HCT116 (cell line): Measurements from ENCODE around the gene AK5. TPM values are rescaled to one million over a fixed set of nuclear protein-coding genes. Genes with fewer than 3 reads are reported as not detected.

Source experiments
- ATAC-seq: fragments of 200-7000 bp; cut with Tn5 transposase; 2 replicates; pipeline ENCODE4 v1.9.1; 2020; ENCODE audit warnings: mild to moderate bottlenecking, moderate library complexity
- BruUV-seq: library from RNA; stranded (reverse); fragments of 400-500 nt; replicated peaks from 2 replicates; lab custom pipeline; 2021; lab: Mats Ljungman, UMichigan
- CTCF ChIA-PET: fragments of 300-600 bp; sonication (Branson Sonifier 250); formaldehyde crosslinking; loops from one replicate; lab custom pipeline; 2021; ENCODE audit warnings: antibody characterized with exemption; lab: Charles Lee
- POLR2A ChIA-PET: fragments of 300-600, 350-600 bp; sonication (Branson Sonifier 250); formaldehyde crosslinking; loops from one replicate; lab custom pipeline; 2021; ENCODE audit warnings: antibody characterized with exemption; lab: Charles Lee
- RAD21 ChIA-PET, 2 experiments: fragments of 300-600 bp; sonication (Branson Sonifier 250); formaldehyde crosslinking; loops; one replicate each; lab custom pipeline; 2023; ENCODE audit warnings: low total read pairs in 2 of 2; ENCODE audit not compliant: uncharacterized antibody in 2 of 2, unreplicated experiment in 2 of 2, low non-redundant PET in 1 of 2; lab: Charles Lee
- DNase-seq: peaks from one replicate; pipeline ENCODE4 v3.0.0-alpha.2; 2010; ENCODE audit warnings: low read depth, low spot score
- H2AFZ ChIP-seq: fragments of 200-600 bp; shearing (Covaris generic), sonication (generic); 2 replicates; pipeline ENCODE4 v1.6.1; 2017; ENCODE audit warnings: low read depth, mixed run types, mixed read lengths, antibody characterized with exemption, low read length; ENCODE audit not compliant: poor library complexity, severe bottlenecking
- H3K27ac ChIP-seq: 2 replicates; pipeline ENCODE4 v1.5.1; 2012; ENCODE audit warnings: low read depth, low read length
- H3K27me3 ChIP-seq: fragments of 200-600 bp; sonication (generic); 2 replicates; pipeline ENCODE4 v1.6.1; 2016; ENCODE audit warnings: mixed run types, low read length, mixed read lengths; ENCODE audit not compliant: insufficient read depth
- H3K36me3 ChIP-seq, 2 experiments: fragments of 200-500 bp in 1 of 2; fragments of 200-600 bp in 1 of 2; sonication (Bioruptor generic) in 1 of 2; sonication (generic) in 1 of 2; 2 replicates each; pipeline versions ENCODE4 v1.5.1 to v1.6.1; 2014 to 2016; ENCODE audit warnings: low read length in 2 of 2, inconsistent platforms in 1 of 2, mixed read lengths in 1 of 2, mixed run types in 1 of 2; ENCODE audit not compliant: insufficient read depth in 2 of 2, control insufficient read depth in 1 of 2
- H3K4me1 ChIP-seq, 2 experiments: fragments of 200-600 bp in 1 of 2; sonication (generic) in 1 of 2; 2 replicates each; pipeline versions ENCODE4 v1.5.1 to v1.6.1; 2012 to 2017; ENCODE audit warnings: low read length in 2 of 2, inconsistent platforms in 1 of 2, mild to moderate bottlenecking in 1 of 2, mixed read lengths in 1 of 2, mixed run types in 1 of 2, moderate library complexity in 1 of 2; ENCODE audit not compliant: insufficient read depth in 2 of 2, control insufficient read depth in 1 of 2
- H3K4me2 ChIP-seq: fragments of 200-600 bp; sonication (generic); 2 replicates; pipeline ENCODE4 v1.6.1; 2017; ENCODE audit warnings: mixed run types, low read length, mixed read lengths
- H3K4me3 ChIP-seq, 2 experiments: fragments of 200-600 bp in 1 of 2; sonication (generic) in 1 of 2; replicated peaks in 1 of 2; 2 replicates each; pipeline ENCODE4 v1.5.1; 2011 to 2016; ENCODE audit warnings: low read length in 2 of 2, control low read depth in 1 of 2, low read depth in 1 of 2, mild to moderate bottlenecking in 1 of 2, mixed read lengths in 1 of 2, mixed run types in 1 of 2
- H3K79me2 ChIP-seq: fragments of 200-600 bp; sonication (generic); 2 replicates; pipeline ENCODE4 v1.6.1; 2017; ENCODE audit warnings: mild to moderate bottlenecking, mixed run types, low read length, moderate library complexity, mixed read lengths; ENCODE audit not compliant: insufficient read depth
- H3K9ac ChIP-seq: fragments of 200-600 bp; sonication (generic); 2 replicates; pipeline ENCODE4 v1.6.1; 2016; ENCODE audit warnings: low read length, mixed read lengths
- H3K9me2 ChIP-seq: fragments of 200-600 bp; sonication (generic), shearing (Covaris generic); 2 replicates; pipeline ENCODE4 v1.6.1; 2017; ENCODE audit warnings: mixed run types, mild to moderate bottlenecking, moderate library complexity; ENCODE audit not compliant: insufficient read depth
- H3K9me3 ChIP-seq, 2 experiments: fragments of 200-500 bp in 1 of 2; fragments of 200-600 bp in 1 of 2; sonication (Bioruptor generic) in 1 of 2; sonication (generic) in 1 of 2; 2 replicates each; pipeline ENCODE4 v1.6.1; 2014 to 2017; ENCODE audit warnings: low read length in 2 of 2, mixed read lengths in 2 of 2, inconsistent platforms in 1 of 2, low read depth in 1 of 2, mild to moderate bottlenecking in 1 of 2, mixed run types in 1 of 2, moderate library complexity in 1 of 2; ENCODE audit not compliant: control insufficient read depth in 1 of 2, insufficient read depth in 1 of 2
- H4K20me1 ChIP-seq: fragments of 200-600 bp; sonication (generic), shearing (Covaris generic); 2 replicates; pipeline ENCODE4 v1.6.1; 2017; ENCODE audit warnings: mixed run types, mild to moderate bottlenecking, moderate library complexity; ENCODE audit not compliant: insufficient read depth
- CBX3 ChIP-seq: IDR thresholded peaks from 2 replicates; pipeline ENCODE4 v1.6.1; 2012; ENCODE audit warnings: low read depth
- ELF1 ChIP-seq: IDR thresholded peaks from 2 replicates; pipeline ENCODE4 v1.6.1; 2012; ENCODE audit warnings: low read depth, borderline replicate concordance
- FOSL1 ChIP-seq: IDR thresholded peaks from 2 replicates; pipeline ENCODE4 v1.6.1; 2012; ENCODE audit warnings: low read depth
- RAD21 ChIP-seq: IDR thresholded peaks from 2 replicates; pipeline ENCODE4 v1.6.1; 2012; ENCODE audit warnings: low read depth, mild to moderate bottlenecking
- SIN3A ChIP-seq: IDR thresholded peaks from 2 replicates; pipeline ENCODE4 v1.6.1; 2012; ENCODE audit warnings: low read depth
- SRF ChIP-seq: IDR thresholded peaks from 2 replicates; pipeline ENCODE4 v1.6.1; 2012; ENCODE audit warnings: low read depth
- ZNF274 ChIP-seq: fragments of 200-500 bp; sonication (Bioruptor generic); IDR thresholded peaks from 2 replicates; pipeline ENCODE4 v1.6.1; 2014; ENCODE audit warnings: mild to moderate bottlenecking, low read depth, low read length, inconsistent platforms
- intact Hi-C: fragments of 100-400 bp; cut with micrococcal nuclease; formaldehyde crosslinking; loops from 2 replicates; pipeline ENCODE4 v1.10.0; 2022
- total RNA-seq: library from RNA; stranded (reverse); gene quantifications from one replicate; pipeline ENCODE4 v1.2.1, GENCODE V29; 2021; ENCODE audit not compliant: unreplicated experiment

Gene AK5
- total RNA-seq, 1 experiment from 2014 or later = 0.22 TPM

- Histone ChIP-seq H3K9me3 (no peaks in the 10 kb centered on the region), H3K36me3 (no peaks in the 10 kb centered on the region), H3K9ac (no peak overlapping the region), H3K27ac (no peak overlapping the region), H3K4me1 (no peaks in the 10 kb centered on the region), H3K4me3 (no peak overlapping the region), H3K9me2 (no peaks in the 10 kb centered on the region), H3K79me2 (no peaks in the 10 kb centered on the region), H2AFZ (no peak overlapping the region), H3K27me3 (no peaks in the 10 kb centered on the region), H3K4me2 (no peak overlapping the region), H4K20me1 (no peaks in the 10 kb centered on the region)
- no TSS peak for BruUV-seq
- CTCF ChIA-PET = interaction anchor here (0.8 kb wide), 1 partner anchor 11 kb away, joined by 3 read pairs; no protein-coding TSS in a partner anchor
- intact Hi-C loops = no loop called here
- RAD21 ChIA-PET = no interaction called here
- TF ChIP-seq SIN3A (no peak), ZNF274 (no peak), ELF1 (no peak), FOSL1 (no peak), SRF (no peak)
- POLR2A ChIA-PET = no interaction called here
- ATAC-seq (no peak), DNase-seq (no peak)
Measured at GRCh38 chr1:77303387-77303786, 21.6 kb downstream of the AK5 start.

DNA sequence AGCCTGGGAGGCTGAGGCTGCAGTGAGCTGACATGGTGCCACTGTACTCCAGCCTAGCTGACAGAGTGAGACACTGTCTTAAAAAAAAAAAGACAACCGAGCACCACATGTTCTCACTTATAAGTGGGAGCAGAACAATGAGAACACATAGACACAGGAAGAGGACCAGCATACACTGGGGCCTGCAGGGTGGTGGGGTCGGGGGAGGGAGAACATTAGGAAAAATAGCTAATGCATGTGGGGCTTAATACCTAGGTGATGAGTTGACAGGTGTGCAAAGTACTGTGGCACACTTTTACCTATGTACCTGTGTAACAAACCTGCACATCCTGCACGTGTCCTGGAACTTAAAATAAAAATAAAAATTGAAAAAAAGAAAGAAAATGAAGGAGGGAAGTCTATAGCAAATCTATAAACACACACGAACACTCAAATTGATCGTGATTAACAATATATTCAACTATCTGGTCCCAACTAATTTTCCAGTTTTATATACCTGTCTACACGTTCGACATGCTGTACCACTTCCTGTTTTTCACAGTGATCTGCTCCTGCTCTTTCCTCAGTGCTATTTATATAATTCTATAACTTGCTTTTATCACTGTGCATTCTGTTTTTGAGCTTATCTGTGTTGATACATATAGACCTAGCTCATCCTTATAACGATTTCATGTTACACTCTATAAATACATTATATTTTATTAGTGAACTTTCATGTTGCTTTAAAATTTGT lies 27.2 kb downstream of the AK5 start:
- no peaks in the 10 kb centered on the region for H3K27me3 ChIP-seq

More for the DNA sequence above, 27.2 kb downstream of the AK5 start:
- ATAC-seq = no peak
- no TSS peak for BruUV-seq
- RAD21 ChIA-PET = no interaction called here
- intact Hi-C loops = no loop called here
- H3K4me1 ChIP-seq = peaks cover 0 to 6% of the 10 kb centered on the region in 2 experiments; a peak in 1 of 4 replicates
- no peak for DNase-seq
- no peak overlapping the region for H3K4me3 ChIP-seq
- no peak overlapping the region for H3K4me2 ChIP-seq
- no peaks in the 10 kb centered on the region for H3K9me3 ChIP-seq
- H3K27ac ChIP-seq = no peak overlapping the region
- POLR2A ChIA-PET = no interaction called here
- no peaks in the 10 kb centered on the region for H3K36me3 ChIP-seq
- H3K9me2 ChIP-seq = no peaks in the 10 kb centered on the region
- no peak overlapping the region for H3K9ac ChIP-seq
- H4K20me1 ChIP-seq = no peaks in the 10 kb centered on the region
- no peak overlapping the region for H2AFZ ChIP-seq
- TF ChIP-seq SIN3A (no peak), RAD21 (no peak), CBX3 (no peak)
- TF ChIP-seq, all 23 proteins: peak for 0
- no peaks in the 10 kb centered on the region for H3K79me2 ChIP-seq
- CTCF ChIA-PET = no interaction called here
